ENCODE measurements around the gene NDFIP2. TPM values are rescaled to one million over a fixed set of nuclear protein-coding genes. Genes with fewer than 3 reads are reported as not detected.
"Not testable (repeated sequence)": the region's sequence is repeated elsewhere in the genome, so short reads cannot be mapped to it uniquely, and the experiment has no call there.

NDFIP2 gene
- total RNA-seq, 1 donor from 2014 or later = 53.8 TPM

- no peak for DNase-seq (ENCODE audit: low spot score, unreplicated experiment)
- Mint-ChIP-seq H3K9me3 (ENCODE audit: low read depth) (peaks cover 72% of the 10 kb centered on the region), H3K4me1 (ENCODE audit: low read depth) (peaks cover 1% of the 10 kb centered on the region), H3K27ac (no peak overlapping the region), H3K4me3 (ENCODE audit: low read depth) (no peak overlapping the region), H3K27me3 (no peaks in the 10 kb centered on the region), H3K36me3 (ENCODE audit: insufficient read depth) (peaks cover 69% of the 10 kb centered on the region)
- no peak for TF ChIP-seq CTCF (IDR thresholded peaks at IDR 0.05; ENCODE audit: unreplicated experiment)
Observed at GRCh38 chr13:79560954-79561353, 80.0 kb downstream of the NDFIP2 start.

DNA sequence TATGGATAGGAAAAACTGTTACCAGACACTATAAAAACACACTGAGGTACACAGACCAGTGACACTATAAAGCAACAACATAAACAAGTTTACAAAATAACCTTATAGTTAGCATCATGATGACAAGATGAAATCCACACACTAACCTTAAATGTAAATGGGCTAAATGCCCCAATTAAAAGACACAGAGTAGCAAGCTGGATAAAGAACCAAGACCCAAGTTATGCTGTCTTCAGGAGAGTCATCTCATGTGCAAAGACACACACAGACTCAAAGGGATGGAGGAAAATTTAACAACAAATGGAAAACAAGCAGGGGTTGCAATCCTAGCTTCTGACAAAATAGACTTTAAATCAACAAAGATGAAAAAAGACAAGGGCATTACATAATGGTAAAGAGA is 81.6 kb downstream of the NDFIP2 start:
- DNase-seq (ENCODE audit: low spot score, unreplicated experiment) = no peak
- Mint-ChIP-seq H3K36me3 (ENCODE audit: insufficient read depth) (peaks cover 60% of the 10 kb centered on the region), H3K9me3 (ENCODE audit: low read depth) (peaks cover 66% of the 10 kb centered on the region), H3K27ac (no peak overlapping the region), H3K4me1 (ENCODE audit: low read depth) (no peaks in the 10 kb centered on the region), H3K4me3 (ENCODE audit: low read depth) (no peak overlapping the region), H3K27me3 (no peaks in the 10 kb centered on the region)
- no peak for TF ChIP-seq CTCF (IDR thresholded peaks at IDR 0.05; ENCODE audit: unreplicated experiment)

DNA sequence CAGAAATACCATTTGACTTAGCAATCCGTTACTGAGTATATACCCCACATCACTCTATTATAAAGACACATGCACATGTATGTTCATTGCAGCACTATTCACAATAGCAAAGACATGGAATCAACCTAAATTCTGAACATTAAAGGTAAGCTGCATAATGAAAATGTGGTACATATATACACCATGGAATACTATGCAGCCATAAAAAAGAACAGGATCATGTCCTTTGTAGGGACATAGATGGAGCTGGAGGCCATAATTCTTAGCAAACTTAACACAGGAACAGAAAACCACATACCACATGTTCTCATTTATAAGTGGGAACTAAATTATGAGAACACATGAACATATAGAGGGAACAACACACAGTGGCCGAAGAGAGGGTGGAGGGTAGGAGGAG is 85.2 kb downstream of the NDFIP2 start:
- Mint-ChIP-seq H3K36me3 (ENCODE audit: insufficient read depth) (peaks cover 35% of the 10 kb centered on the region), H3K4me1 (ENCODE audit: low read depth) (peaks cover 5% of the 10 kb centered on the region)

GRCh38 chr13:79571147-79571546 is 90.2 kb downstream of the NDFIP2 start:
- H3K27ac Mint-ChIP-seq = peak overlapping the region; percentile 76
- peaks cover 12% of the 10 kb centered on the region for H3K36me3 Mint-ChIP-seq (ENCODE audit: insufficient read depth)
- peaks cover 14% of the 10 kb centered on the region for H3K9me3 Mint-ChIP-seq (ENCODE audit: low read depth)

More for the DNA sequence above, 85.2 kb downstream of the NDFIP2 start:
- peaks cover 45% of the 10 kb centered on the region for H3K9me3 Mint-ChIP-seq (ENCODE audit: low read depth)
- no peaks in the 10 kb centered on the region for H3K27me3 Mint-ChIP-seq
- no peak overlapping the region for H3K27ac Mint-ChIP-seq
- DNase-seq (ENCODE audit: low spot score, unreplicated experiment) = no peak
- TF ChIP-seq CTCF (IDR thresholded peaks at IDR 0.05; ENCODE audit: unreplicated experiment) = no peak
- no peak overlapping the region for H3K4me3 Mint-ChIP-seq (ENCODE audit: low read depth)

DNA sequence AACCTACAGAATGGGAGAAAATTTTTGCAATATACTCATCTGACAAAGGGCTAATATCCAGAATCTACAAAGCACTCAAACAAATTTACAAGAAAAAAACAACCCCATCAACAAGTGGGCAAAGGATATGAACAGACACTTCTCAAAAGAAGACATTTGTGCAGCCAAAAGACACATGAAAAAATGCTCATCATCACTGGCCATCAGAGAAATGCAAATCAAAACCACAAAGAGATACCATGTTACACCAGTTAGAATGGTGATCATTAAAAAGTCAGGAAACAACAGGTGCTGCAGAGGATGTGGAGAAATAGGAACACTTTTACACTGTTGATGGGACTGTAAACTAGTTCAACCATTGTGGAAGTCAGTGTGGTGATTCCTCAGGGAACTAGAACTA is 92.9 kb downstream of the NDFIP2 start:
- not testable (repeated sequence) for H3K4me3 Mint-ChIP-seq (ENCODE audit: low read depth); H3K27me3 Mint-ChIP-seq; DNase-seq (ENCODE audit: low spot score, unreplicated experiment); H3K27ac Mint-ChIP-seq
- peaks cover 17% of the 10 kb centered on the region for H3K4me1 Mint-ChIP-seq (ENCODE audit: low read depth)
- peaks cover 20% of the 10 kb centered on the region for H3K36me3 Mint-ChIP-seq (ENCODE audit: insufficient read depth)
- peaks cover 29% of the 10 kb centered on the region for H3K9me3 Mint-ChIP-seq (ENCODE audit: low read depth)

More at GRCh38 chr13:79571147-79571546, 90.2 kb downstream of the NDFIP2 start:
- Mint-ChIP-seq H3K4me3 (ENCODE audit: low read depth) (no peak overlapping the region), H3K4me1 (ENCODE audit: low read depth) (peaks cover 15% of the 10 kb centered on the region), H3K27me3 (no peaks in the 10 kb centered on the region)
- no peak for TF ChIP-seq CTCF (IDR thresholded peaks at IDR 0.05; ENCODE audit: unreplicated experiment)
- no peak for DNase-seq (ENCODE audit: low spot score, unreplicated experiment)

- TF ChIP-seq CTCF (IDR thresholded peaks at IDR 0.05; ENCODE audit: unreplicated experiment) = no peak
- Mint-ChIP-seq H3K4me1 (ENCODE audit: low read depth) (peaks cover 2% of the 10 kb centered on the region), H3K27ac (no peak overlapping the region), H3K27me3 (no peaks in the 10 kb centered on the region), H3K36me3 (ENCODE audit: insufficient read depth) (peaks cover 13% of the 10 kb centered on the region), H3K9me3 (ENCODE audit: low read depth) (peaks cover 29% of the 10 kb centered on the region), H3K4me3 (ENCODE audit: low read depth) (no peak overlapping the region)
- no peak for DNase-seq (ENCODE audit: low spot score, unreplicated experiment)
Observed at GRCh38 chr13:79581870-79582315, 100.9 kb downstream of the NDFIP2 start.

Measured in progenitor cell of endocrine pancreas (in vitro differentiated cells).